CD14-positive monocyte (primary cell): ENCODE measurements around the gene GALNT14. TPM values are rescaled to one million over a fixed set of nuclear protein-coding genes. Genes with fewer than 3 reads are reported as not detected.

ENCODE experiments used
- DNase-seq, 3 donors: peaks; one replicate each; pipeline ENCODE4 v3.0.0-alpha.2; 2011 to 2022
- H2AFZ ChIP-seq: 2 replicates; pipeline ENCODE4 v1.6.0; 2012; ENCODE audit warnings: mild to moderate bottlenecking, low read depth, low read length, inconsistent platforms; ENCODE audit not compliant: insufficient read depth, poor library complexity, severe bottlenecking
- H3K27ac ChIP-seq, 2 donors: 1 replicate in 1 of 2; 2 replicates in 1 of 2; pipeline ENCODE4 v1.5.1; 2012 to 2013; ENCODE audit warnings: low read length in 2 of 2, control low read depth in 1 of 2, inconsistent platforms in 1 of 2, low read depth in 1 of 2, mild to moderate bottlenecking in 1 of 2
- H3K27me3 ChIP-seq, 2 donors: one replicate each; pipeline versions ENCODE4 v1.6.0 to v1.6.1; 2011 to 2013; ENCODE audit warnings: low read length in 2 of 2; ENCODE audit not compliant: control insufficient read depth in 2 of 2, insufficient read depth in 2 of 2
- H3K36me3 ChIP-seq, 2 donors: replicated peaks in 1 of 2; 1 replicate in 1 of 2; 2 replicates in 1 of 2; pipeline versions ENCODE4 v1.5.1 to v1.6.1; 2012 to 2013; ENCODE audit warnings: low read length in 2 of 2, control low read depth in 1 of 2, inconsistent platforms in 1 of 2, mild to moderate bottlenecking in 1 of 2; ENCODE audit not compliant: insufficient read depth in 2 of 2, control insufficient read depth in 1 of 2
- H3K4me1 ChIP-seq, 2 donors: 1 replicate in 1 of 2; 2 replicates in 1 of 2; pipeline versions ENCODE4 v1.5.1 to v1.6.1; 2012 to 2013; ENCODE audit warnings: low read length in 2 of 2, control low read depth in 1 of 2, inconsistent platforms in 1 of 2, mild to moderate bottlenecking in 1 of 2, moderate library complexity in 1 of 2; ENCODE audit not compliant: insufficient read depth in 2 of 2, control insufficient read depth in 1 of 2
- H3K4me2 ChIP-seq: replicated peaks from 2 replicates; pipeline ENCODE3; 2012; ENCODE audit warnings: low read length, moderate library complexity, mild to moderate bottlenecking; ENCODE audit not compliant: poor library complexity, severe bottlenecking; ENCODE audit errors: extremely low read depth
- H3K4me3 ChIP-seq, 3 experiments: fragments of 200-600 bp in 1 of 3; sonication (generic) in 1 of 3; replicated peaks in 1 of 3; 1 replicate in 2 of 3; 2 replicates in 1 of 3; pipeline ENCODE4 v1.5.1; 2011 to 2013; ENCODE audit warnings: low read length in 3 of 3, mild to moderate bottlenecking in 3 of 3, control low read depth in 2 of 3, low read depth in 2 of 3, inconsistent platforms in 1 of 3, moderate library complexity in 1 of 3
- H3K79me2 ChIP-seq: 2 replicates; pipeline ENCODE4 v1.6.0; 2012; ENCODE audit warnings: mild to moderate bottlenecking, control low read depth, inconsistent platforms, low read length, moderate library complexity; ENCODE audit not compliant: insufficient read depth
- H3K9ac ChIP-seq: 2 replicates; pipeline ENCODE4 v1.6.0; 2017; ENCODE audit warnings: low read length, mild to moderate bottlenecking; ENCODE audit not compliant: insufficient read depth, poor library complexity, severe bottlenecking
- H3K9me3 ChIP-seq, 2 donors: replicated peaks in 1 of 2; 1 replicate in 1 of 2; 2 replicates in 1 of 2; pipeline versions ENCODE4 v1.5.1 to v1.6.1; 2012 to 2013; ENCODE audit warnings: low read length in 2 of 2, control low read depth in 1 of 2; ENCODE audit not compliant: control insufficient read depth in 1 of 2, insufficient read depth in 1 of 2
- H4K20me1 ChIP-seq: 2 replicates; pipeline ENCODE4 v1.6.0; 2012; ENCODE audit warnings: mild to moderate bottlenecking, low read length, control low read depth, moderate library complexity; ENCODE audit not compliant: insufficient read depth
- H3K27ac Mint-ChIP-seq, 7 donors: one replicate each; pipeline ENCODE4 v1.8.0; 2020; ENCODE audit warnings: mild to moderate bottlenecking in 7 of 7, mixed read lengths in 7 of 7, moderate library complexity in 6 of 7, inconsistent platforms in 2 of 7
- H3K27me3 Mint-ChIP-seq, 3 donors: one replicate each; pipeline ENCODE4 v1.8.0; 2021 to 2022; ENCODE audit warnings: low read depth in 3 of 3, mild to moderate bottlenecking in 3 of 3, mixed read lengths in 3 of 3, moderate library complexity in 3 of 3, inconsistent platforms in 1 of 3
- H3K36me3 Mint-ChIP-seq, 2 donors: one replicate each; pipeline ENCODE4 v1.8.0; 2020; ENCODE audit warnings: mixed read lengths in 2 of 2, inconsistent platforms in 1 of 2, mild to moderate bottlenecking in 1 of 2
- H3K4me1 Mint-ChIP-seq: one replicate; pipeline ENCODE4 v1.8.0; 2020; ENCODE audit warnings: mild to moderate bottlenecking, mixed read lengths
- H3K4me3 Mint-ChIP-seq, 2 donors: one replicate each; pipeline ENCODE4 v1.8.0; 2020; ENCODE audit warnings: mild to moderate bottlenecking in 2 of 2, mixed read lengths in 2 of 2, moderate library complexity in 1 of 2
- H3K9me3 Mint-ChIP-seq, 7 donors: one replicate each; pipeline ENCODE4 v1.8.0; 2020 to 2022; ENCODE audit warnings: mixed read lengths in 7 of 7, mild to moderate bottlenecking in 6 of 7, moderate library complexity in 6 of 7, inconsistent platforms in 2 of 7
- CTCF ChIP-seq: fragments of 200-600 bp; IDR thresholded peaks from one replicate; pipeline ENCODE4 v1.8.0; 2022; ENCODE audit warnings: antibody characterized with exemption, mild to moderate bottlenecking
- WGBS: methylation state at CpG from one replicate; pipeline ENCODE4 v1.1.5; 2013; ENCODE audit warnings: missing lambda C conversion rate; ENCODE audit not compliant: insufficient coverage; 5-methylcytosine and 5-hydroxymethylcytosine counted together
- intact Hi-C, 2 donors: fragments of 100-400 bp; cut with micrococcal nuclease; formaldehyde crosslinking; loops; one replicate each; pipeline versions ENCODE4 v1.15.0 to v1.15.1; 2023
- polyA plus RNA-seq, 3 donors: library from polyadenylated mRNA; depleted of rRNA in 1 of 3; unstranded in 2 of 3; stranded (reverse) in 1 of 3; fragments of 300-500 nt in 2 of 3; fragments of >200 nt in 1 of 3; fragmentation: Illumina TruSeq in 2 of 3; gene quantifications; 1 replicate in 2 of 3; 2 replicates in 1 of 3; pipeline ENCODE4 v1.2.3, GENCODE V29; 2012 to 2021

Gene GALNT14
- polyA plus RNA-seq, 3 donors: 0.33 TPM; not detected in 2

GRCh38 chr2:30958918-30959265 is 179.3 kb downstream of the GALNT14 start:
- no peak for TF ChIP-seq CTCF
- DNase-seq: no peak
- H3K27ac Mint-ChIP-seq: no peak overlapping the region
- Histone ChIP-seq H3K27me3 (no peaks in the 10 kb centered on the region), H3K9me3 (no peaks in the 10 kb centered on the region), H3K4me2 (no peak overlapping the region), H2AFZ (no peak overlapping the region), H3K79me2 (no peaks in the 10 kb centered on the region), H4K20me1 (no peaks in the 10 kb centered on the region), H3K4me1 (no peaks in the 10 kb centered on the region), H3K36me3 (no peaks in the 10 kb centered on the region), H3K9ac (no peak overlapping the region), H3K4me3 (no peak overlapping the region), H3K27ac (no peak overlapping the region)
- intact Hi-C loops: no loop called here
- no peak overlapping the region for H3K4me3 Mint-ChIP-seq
- WGBS: 38% methylated on average over 4 of the region's 4 CpGs
- H3K36me3 Mint-ChIP-seq: no peaks in the 10 kb centered on the region
- H3K9me3 Mint-ChIP-seq: peaks cover 0 to 2% (median 0%) of the 10 kb centered on the region in 7 donors
- peaks cover 0 to 2% (median 0%) of the 10 kb centered on the region in 3 donors for H3K27me3 Mint-ChIP-seq
- peaks cover 8% of the 10 kb centered on the region for H3K4me1 Mint-ChIP-seq

GRCh38 chr2:30958193-30958917 is 179.9 kb downstream of the GALNT14 start:
- Histone ChIP-seq H3K79me2 (no peaks in the 10 kb centered on the region), H3K4me1 (no peaks in the 10 kb centered on the region), H3K9ac (no peak overlapping the region), H4K20me1 (no peaks in the 10 kb centered on the region), H3K4me3 (no peak overlapping the region), H3K4me2 (no peak overlapping the region), H3K27ac (no peak overlapping the region), H3K27me3 (no peaks in the 10 kb centered on the region), H3K36me3 (no peaks in the 10 kb centered on the region), H3K9me3 (no peaks in the 10 kb centered on the region), H2AFZ (no peak overlapping the region)
- no peak for DNase-seq
- TF ChIP-seq CTCF: no peak
- Mint-ChIP-seq H3K4me3 (no peak overlapping the region), H3K4me1 (peaks cover 8% of the 10 kb centered on the region), H3K9me3 (peaks cover 0 to 2% (median 0%) of the 10 kb centered on the region in 7 donors), H3K27me3 (no peaks in the 10 kb centered on the region), H3K27ac (no peak overlapping the region), H3K36me3 (no peaks in the 10 kb centered on the region)
- WGBS: 95% methylated on average over 15 of the region's 15 CpGs
- intact Hi-C loops: no loop called here
